GM18520 (cell line): ENCODE data around the gene MCOLN1.

ENCODE experiments used
- ATAC-seq: cut with Tn5 transposase; IDR thresholded peaks from one replicate; pipeline ENCODE4 v1.9.1; 2021; ENCODE audit not compliant: unreplicated experiment

Gene MCOLN1

DNA sequence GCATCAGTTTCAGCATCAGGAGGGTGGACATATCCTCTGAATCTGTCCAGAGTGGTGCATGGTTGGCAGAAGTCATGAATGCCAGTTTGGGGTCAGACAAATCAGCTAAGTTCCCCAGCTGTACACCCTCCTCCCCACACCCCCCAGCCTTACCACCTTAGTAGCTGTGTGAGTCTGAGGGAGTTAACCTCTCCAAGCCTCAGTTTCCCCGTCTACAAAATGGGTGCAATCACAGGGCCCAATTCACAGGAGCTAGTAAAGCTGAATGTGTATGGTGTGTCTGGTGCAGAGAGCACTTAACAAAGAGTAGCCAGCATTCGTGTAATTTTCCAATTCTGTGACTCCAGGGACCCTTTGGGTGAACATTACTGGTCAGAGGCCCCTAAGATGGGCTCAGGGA is 19.9 kb upstream of the MCOLN1 start:
- ATAC-seq: no peak

DNA sequence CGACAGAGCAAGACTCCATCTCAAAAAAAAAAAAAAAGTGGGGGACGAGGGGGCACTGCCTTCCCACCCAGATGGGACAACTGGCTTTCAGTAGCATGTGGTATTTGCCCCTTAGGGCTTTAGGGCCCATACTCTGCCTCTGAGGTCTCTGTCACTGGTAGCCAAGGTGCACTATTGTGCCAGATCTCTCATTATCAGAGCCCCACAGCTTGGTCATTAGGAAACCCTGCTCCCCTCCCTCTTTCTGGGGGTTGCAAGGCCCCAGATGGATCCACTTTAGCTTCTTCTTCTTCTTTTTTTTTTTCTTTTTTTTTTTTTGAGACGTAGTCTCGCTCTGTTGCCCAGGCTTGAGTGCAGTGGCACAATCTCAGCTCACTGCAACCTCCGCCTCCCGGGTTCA is 17.7 kb upstream of the MCOLN1 start:
- no peak for ATAC-seq

DNA sequence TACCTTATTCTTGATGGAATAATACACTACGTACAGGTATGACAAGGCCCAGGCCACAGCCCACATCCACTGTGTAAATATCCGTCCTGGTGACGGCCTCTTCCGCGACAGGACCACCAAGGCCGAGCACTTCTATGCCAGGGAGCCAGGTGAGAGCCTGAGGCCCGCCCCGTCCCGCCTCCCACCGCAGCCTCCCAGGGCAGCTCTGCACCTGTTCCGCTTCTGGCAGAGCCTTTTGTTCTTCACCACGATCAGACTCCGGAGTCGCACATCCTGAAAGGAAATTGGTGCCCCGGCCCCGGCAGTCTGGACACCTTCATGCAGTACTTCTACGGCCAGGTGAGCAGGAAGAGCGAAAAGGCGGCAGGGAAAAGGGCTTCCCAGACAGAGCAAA is 17.1 kb upstream of the MCOLN1 start:
- no peak for ATAC-seq

DNA sequence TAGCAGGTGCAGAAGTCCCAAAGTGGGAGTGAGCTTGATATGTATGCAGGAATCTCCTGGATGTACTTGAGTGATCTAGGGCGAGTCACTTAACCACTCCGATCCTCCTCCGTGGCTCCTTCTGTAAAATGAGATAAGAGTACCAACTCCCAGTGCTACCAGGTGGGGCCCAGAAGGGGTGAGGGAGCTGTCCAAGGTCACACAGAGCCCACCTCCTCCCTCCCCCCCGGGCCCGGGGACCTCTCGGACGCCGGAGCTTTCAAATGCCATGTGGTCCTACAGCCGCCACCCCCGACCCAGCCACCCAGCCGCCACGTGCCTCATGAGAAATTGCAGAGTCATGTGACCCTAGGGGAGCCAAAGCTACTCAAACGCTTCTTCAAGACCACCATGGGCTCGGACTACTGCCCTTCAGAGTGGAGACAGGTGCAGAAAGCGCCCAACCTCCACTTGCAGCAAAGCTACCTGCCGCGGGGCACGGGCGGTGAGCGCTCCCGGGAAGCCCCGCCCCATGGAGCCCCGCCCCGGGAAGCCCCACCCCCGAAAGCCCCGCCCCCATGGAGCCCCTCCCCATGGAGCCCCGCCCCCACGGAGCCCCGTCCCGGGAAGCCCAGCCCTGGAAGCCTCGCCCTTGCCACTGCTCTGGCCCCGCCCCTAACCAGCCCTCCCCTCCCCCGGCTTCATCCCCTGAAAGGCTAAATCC is 16.6 kb upstream of the MCOLN1 start:
- no peak for ATAC-seq

DNA sequence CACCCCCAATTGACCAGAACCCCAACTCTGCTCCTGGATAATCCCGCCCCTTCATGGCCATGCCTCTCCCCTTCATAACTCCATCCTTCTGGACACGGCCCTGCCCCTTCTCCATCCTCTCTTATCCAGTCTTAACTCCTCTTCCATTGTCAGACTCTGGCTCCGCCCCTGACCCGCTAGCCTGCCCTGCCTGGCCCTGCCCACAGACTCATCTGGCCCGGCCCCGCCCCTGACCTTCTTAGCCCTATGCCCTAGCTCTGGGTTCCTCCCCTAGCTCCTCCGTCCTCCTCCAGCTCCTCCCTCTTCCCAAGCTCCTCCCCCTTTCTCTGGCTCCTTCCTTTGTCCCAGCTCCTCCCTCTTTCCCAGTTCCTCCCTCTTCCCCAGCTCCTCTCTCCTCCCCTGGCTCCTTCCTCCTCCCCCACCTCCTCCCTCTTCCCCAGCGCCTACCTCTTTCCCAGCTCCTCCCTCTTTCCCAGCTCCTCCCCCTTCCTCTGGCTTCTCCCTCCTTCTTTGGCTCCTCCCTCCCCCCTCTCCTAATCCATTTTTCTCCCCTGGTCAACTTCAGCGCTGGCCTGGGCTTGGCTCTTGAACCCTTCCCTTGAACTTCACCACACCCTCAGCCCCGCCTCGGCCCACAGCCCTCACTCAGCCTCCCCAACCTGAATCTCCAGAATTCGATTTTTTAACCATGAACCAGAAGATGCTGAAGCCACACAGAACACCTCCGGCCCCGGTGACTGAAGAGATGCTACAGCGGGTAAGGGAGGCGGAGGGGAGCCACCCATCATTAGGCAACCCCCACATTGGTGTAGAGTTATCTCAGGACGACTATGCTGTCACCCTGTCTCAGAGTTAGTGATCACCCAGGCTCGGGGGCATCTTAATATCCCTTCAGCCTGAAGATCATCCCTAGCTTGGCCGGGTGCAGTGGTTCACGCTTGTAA is 15.8 kb upstream of the MCOLN1 start:
- no peak for ATAC-seq

DNA sequence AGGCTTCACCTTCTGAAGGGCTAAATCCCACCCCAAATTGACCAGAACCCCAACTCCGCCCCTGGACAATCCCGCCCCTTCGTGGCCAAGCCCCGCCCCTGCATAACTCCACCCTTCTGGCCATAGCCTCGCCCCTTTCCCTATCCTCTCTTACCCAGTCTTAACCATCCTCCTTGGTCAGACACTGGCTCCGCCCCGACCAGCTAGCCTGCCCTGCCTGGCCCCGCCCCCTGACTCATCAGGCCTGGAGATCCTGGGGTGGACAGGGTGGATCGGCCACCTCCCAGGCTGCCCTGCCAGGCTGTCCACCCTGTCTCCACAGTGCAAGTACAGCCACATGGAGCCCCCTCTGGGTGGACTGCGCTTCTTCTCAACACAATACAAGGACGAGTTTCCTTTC is 14.5 kb upstream of the MCOLN1 start:
- no peak for ATAC-seq

DNA sequence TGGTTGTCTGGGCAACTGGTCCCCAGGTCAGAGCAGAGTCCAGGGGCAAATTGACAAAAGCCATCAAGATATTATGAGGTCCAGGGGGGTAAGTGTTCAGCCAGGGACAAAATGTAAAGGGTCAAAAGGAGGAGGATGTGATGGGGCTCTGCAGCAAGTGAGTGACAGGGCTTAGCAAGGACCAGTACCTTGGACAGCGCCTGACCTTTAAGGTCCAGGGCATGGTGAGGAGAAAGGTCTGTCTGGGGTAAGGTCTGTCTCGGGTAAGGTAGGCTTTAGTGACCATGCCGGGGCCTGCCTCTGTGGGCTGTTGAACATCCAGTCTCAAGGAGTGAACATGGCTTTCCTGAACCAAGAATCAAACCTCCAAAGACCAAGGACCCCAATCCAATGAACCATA is 12.8 kb upstream of the MCOLN1 start:
- no peak for ATAC-seq

DNA sequence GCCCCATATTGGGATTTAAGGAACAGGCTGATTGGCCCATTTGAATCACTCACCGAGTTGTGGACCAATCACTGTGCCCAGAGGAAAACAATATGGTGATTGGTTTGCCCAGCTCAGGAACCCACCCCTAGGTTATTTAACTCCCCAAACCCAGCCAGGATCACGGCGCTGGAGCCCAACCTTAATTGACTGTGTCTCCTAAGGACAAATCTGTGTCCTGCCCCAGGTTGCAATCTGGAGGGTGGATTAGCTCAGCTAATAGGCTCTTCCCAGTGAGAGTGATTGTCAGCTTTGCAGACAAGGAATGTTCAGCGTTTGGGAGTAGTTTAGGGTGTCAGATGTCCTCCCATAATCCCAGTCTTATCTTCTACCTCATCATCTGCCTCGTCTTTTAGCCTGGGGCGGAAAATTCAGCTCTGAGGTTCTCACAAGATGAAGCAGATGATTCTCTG is 10.0 kb upstream of the MCOLN1 start:
- ATAC-seq: no peak

DNA sequence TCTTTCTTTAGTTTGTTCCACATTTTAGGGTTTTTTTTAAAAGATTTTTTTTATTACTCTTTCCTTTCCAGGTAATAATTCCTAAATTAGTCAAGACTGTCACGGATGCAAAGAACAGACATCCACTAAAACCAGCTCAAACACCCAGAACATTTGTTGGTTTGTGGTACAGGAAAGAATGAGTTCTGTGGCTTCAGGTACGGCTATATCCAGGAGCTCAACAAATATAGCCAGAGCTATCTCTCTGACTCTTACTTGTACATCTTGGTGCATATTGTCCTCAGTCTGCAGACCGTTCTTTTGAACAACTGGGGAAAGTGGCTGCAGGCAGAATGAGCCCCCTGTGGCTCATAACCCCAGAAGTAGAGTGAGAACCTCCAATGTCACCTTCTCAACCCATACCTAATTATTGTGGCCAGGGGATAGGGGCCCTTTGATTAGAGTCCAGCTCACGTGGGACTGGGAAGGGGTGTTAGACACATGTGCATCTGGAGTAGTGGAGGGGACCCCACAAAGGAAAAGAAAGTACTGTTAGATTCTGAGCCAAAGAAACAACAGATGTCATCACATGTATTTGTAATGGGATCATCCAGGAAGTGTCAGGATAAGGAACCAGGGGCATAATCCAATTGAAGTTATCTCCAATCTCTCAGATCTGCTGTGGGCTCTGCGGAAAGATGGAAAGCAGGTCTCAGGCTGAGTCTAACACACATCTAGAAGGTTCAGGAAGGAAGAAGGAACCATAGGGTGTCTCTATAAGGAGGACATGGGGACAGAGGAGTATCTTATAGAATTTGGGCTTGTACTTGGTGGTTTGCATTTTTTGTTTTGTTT is 8.4 kb upstream of the MCOLN1 start:
- ATAC-seq: no peak

DNA sequence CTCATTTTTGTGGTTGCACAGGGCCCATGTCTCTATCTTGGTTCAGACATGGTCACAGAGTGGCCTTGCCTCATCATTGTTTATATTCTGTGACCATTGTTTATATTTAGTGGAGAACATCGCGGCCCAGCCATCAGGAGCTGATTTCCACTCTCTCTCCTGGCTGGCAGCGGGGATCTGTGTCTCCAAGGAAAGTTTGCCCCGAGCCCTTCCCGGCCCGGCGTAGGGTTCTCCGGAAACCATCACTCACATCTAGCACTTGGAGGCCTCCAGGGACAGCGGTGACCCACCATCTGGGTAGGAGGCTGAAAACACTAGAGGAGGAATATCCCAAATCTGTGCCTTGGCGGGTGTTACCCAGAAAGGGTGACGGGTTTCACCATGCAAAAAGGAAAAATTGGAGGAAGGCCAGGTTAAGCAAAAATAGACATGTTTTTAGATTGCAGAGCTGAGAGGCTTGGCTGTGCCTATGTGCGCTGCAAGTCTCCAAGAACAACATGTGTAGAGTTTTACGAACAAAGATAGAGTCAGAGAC is 7.2 kb upstream of the MCOLN1 start:
- no peak for ATAC-seq

DNA sequence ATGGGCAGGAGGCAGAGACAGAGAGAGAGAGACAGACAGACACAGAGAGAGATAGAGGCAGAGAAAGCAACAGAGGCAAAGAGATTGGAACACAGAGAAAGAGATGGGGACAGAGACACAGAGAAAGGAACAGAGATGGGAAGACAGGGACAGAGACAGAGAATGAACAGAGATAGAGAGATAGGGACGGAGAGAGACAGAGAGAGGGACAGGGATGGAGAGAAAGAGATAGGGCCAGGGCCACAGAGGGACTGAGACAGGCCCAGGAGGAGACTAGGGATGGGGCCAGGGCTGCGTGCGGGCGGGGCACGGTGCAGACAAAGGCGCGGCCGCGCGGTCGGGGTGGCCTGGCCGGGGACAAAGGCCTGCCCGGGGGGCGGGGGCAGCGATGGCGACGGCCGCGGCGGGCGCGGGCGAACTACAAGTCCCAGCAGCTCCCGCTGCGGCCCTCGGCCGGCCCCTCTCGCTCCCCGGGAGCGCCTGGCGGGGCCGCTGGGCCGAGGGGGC is 6.7 kb upstream of the MCOLN1 start, which contains the start of gene ZNF358:
ZNF358 (plus strand) TSS at position 459 of the 507 bp plus-strand sequence. CDS start 3,140 bp downstream, outside the sequence.
- ATAC-seq: no peak

DNA sequence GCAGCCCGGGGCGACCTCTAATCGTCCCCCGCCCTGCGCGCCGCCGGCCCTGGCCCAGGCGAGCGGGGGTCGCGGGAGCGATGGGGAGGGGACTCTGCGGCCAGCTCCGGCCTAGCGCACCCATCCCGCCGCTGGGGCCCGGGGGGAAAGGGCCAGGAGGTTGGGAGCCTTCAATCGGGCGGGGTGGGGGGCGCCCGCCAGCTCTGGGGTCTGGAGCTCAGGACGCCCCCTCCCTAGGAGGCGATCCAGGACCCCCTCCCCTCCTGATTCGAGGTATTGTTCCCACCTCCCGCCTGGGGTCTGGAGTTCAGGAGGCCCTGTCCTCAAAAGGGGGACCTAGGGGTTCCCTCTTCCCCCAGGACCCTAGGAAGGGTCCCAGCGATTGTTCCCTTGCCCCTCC is 6.1 kb upstream of the MCOLN1 start:
- ATAC-seq: no peak

DNA sequence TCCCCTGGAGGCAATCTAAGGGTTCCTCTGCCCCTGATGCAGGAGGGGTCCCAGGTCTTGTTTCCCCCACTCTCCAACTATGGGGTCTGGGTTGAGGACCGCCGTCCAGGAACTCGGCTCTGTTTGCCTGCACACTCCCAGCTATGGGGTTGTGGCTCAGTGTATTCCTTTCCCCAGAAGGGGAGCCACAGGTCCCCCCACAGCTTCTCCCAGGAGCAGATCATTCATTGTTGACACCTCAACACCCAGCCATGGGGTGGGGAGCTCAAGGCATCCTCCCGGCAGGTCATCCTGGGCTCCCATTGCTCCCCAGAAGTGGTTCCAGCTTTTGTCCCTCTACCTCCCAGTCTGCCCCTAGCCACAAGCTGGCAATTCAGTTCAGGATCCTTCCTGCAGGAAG is 5.5 kb upstream of the MCOLN1 start:
- no peak for ATAC-seq

DNA sequence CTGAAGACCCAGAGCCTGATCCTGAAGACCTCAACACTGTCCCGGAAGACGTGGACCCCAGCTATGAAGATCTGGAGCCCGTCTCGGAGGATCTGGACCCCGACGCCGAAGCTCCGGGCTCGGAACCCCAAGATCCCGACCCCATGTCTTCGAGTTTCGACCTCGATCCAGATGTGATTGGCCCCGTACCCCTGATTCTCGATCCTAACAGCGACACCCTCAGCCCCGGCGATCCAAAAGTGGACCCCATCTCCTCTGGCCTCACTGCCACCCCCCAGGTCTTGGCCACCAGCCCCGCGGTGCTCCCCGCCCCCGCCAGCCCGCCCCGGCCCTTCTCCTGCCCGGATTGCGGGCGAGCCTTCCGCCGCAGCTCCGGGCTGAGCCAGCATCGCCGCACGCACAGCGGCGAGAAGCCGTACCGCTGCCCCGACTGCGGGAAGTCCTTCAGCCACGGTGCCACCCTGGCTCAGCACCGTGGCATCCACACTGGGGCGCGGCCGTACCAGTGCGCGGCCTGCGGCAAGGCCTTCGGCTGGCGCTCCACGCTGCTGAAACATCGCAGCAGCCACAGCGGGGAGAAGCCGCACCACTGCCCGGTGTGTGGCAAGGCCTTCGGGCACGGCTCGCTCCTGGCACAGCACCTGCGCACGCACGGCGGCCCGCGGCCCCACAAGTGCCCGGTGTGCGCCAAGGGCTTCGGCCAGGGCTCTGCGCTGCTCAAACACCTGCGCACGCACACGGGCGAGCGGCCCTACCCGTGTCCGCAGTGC is 2.9 kb upstream of the MCOLN1 start:
- ATAC-seq: no peak

DNA sequence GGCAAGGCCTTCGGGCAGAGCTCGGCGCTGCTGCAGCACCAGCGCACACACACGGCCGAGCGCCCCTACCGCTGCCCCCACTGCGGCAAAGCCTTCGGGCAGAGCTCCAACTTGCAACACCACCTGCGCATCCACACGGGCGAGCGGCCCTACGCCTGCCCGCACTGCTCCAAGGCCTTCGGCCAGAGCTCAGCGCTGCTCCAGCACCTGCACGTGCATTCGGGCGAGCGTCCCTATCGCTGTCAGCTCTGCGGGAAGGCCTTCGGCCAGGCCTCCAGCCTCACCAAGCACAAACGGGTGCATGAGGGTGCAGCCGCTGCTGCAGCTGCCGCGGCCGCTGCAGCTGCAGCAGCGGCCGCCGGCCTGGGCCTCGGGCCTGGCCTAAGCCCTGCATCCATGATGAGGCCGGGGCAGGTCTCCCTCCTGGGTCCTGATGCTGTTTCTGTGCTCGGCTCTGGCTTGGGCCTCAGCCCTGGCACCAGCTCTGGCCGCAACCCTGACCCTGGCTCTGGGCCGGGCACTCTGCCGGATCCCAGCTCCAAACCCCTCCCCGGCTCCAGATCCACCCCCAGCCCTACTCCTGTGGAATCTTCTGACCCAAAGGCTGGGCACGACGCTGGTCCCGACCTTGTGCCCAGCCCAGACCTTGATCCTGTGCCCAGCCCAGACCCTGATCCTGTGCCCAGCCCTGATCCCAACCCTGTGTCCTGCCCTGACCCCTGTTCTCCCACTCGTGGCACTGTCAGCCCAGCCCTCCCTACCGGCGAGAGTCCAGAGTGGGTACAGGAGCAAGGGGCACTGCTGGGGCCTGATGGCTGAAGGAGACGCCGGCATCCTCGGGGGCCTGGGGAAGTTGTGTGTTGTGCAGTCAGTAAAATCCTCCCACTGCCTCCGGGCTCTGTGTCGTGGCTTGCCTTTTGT is 2.0 kb upstream of the MCOLN1 start:
- no peak for ATAC-seq

DNA sequence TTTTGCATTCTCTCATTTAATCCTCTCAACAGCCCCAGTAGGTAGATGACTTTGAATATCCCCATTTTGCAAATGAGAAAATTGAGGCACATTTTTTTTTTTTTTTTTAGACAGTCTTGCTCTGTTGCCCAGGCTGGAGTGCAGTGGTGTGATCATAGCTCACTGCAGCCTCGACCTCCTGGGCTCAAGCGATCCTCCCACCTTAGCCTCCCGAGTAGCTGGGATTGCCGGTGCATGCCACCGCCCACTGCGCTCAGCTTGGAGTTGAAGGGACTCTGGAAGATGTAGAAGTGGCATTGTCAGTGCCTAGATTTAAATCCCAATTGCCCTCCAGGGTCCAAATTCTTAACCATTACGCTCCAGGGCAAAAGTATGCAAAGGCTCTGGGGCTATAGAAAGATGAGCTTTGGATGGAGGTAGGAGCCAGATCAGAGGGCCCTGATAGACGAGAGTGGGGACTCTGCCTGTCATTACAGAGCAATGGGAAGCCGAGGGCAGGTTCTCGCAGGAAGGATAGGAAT is 813 bp upstream of the MCOLN1 start:
- ATAC-seq: no peak

DNA sequence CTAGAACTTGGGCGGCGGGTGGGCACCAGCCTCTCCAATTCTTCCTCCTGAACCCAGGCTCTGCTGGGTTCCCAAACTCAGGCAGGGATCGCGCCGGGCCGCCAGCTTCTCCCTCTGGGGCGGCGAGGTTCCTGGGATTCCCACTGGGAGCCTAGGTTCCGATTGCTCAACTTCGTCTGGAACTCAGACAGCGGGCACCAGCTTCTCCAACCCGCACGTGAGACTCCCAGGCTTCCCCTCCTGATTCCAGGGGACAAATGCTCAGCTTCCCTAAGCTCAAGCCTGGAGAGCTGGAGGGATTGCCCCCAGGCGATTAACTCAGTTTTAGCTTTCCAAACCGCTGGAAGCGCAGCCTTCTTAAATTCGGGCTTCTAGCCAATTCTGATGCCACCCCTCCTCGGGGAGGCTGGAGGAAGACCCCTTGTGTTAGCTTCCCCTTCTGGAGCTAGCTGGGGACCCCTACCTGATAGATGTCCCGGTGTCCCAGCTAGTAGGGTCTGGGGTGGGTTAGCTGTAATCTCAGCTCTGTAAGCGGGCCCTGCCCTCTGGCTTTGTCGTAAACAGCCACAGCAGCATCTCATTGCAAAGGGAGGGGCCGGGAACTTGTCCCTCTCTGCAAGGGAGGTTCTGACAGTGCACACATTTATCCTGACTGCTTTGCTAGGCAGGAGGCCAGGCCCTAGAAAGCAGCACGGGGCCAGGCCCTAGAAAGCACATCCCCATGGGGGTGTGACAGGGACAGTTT is 671 bp downstream of the MCOLN1 start:
- ATAC-seq: no peak

DNA sequence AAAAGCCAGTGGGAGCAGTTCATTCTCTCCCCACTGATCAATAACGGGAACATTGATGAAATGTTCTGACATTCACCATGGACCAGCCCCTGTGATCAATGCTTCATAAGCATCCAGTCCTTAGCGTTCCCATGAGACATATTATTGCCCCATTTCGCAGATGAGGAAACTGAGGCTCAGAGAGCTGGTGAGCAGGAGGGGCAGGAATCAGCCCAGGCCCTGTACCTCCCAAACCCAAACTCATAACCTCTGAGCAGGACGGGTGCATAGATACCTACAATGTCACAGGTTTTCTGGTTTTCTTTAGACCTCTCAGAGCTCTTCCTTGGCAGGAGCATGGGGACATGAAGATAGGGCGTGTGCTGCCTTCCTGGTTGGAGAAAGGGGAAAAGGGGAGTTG is 2.1 kb downstream of the MCOLN1 start:
- ATAC-seq: no peak
